Progenitor cell of endocrine pancreas (in vitro differentiated cells): Measurements from ENCODE around the gene DUSP8. TPM values are rescaled to one million over a fixed set of nuclear protein-coding genes. Genes with fewer than 3 reads are reported as not detected.
A peak's percentile ranks its signal among the peaks of the same experiment; 100 is the strongest.
"Not testable (repeated sequence)": the region's sequence is repeated elsewhere in the genome, so short reads cannot be mapped to it uniquely, and the experiment has no call there.

Experiments
- DNase-seq: peaks from one replicate; pipeline ENCODE4 v3.0.0; 2021; ENCODE audit warnings: low spot score; ENCODE audit not compliant: unreplicated experiment
- H3K27ac Mint-ChIP-seq: 2 replicates; pipeline ENCODE4 v1.8.0; 2021; ENCODE audit warnings: mild to moderate bottlenecking, moderate library complexity, mixed read lengths
- H3K27me3 Mint-ChIP-seq: 2 replicates; pipeline ENCODE4 v1.8.0; 2021; ENCODE audit warnings: mixed read lengths
- H3K36me3 Mint-ChIP-seq: 2 replicates; pipeline ENCODE4 v1.8.0; 2022; ENCODE audit warnings: mixed read lengths; ENCODE audit not compliant: insufficient read depth
- H3K4me1 Mint-ChIP-seq: 2 replicates; pipeline ENCODE4 v1.8.0; 2021; ENCODE audit warnings: low read depth, mixed read lengths
- H3K4me3 Mint-ChIP-seq: 2 replicates; pipeline ENCODE4 v1.8.0; 2021; ENCODE audit warnings: low read depth, mild to moderate bottlenecking, moderate library complexity, mixed read lengths
- H3K9me3 Mint-ChIP-seq: 2 replicates; pipeline ENCODE4 v1.8.0; 2021; ENCODE audit warnings: low read depth, mixed read lengths
- CTCF ChIP-seq: fragments of 200-600 bp; sonication (generic); IDR thresholded peaks from one replicate; pipeline ENCODE4 v1.5.0; 2021; ENCODE audit warnings: antibody characterized with exemption, mild to moderate bottlenecking; ENCODE audit not compliant: unreplicated experiment
- total RNA-seq: library from RNA; stranded (reverse); gene quantifications from 2 replicates; pipeline ENCODE4 v1.2.1, GENCODE V29; 2021

Gene DUSP8
- total RNA-seq, 1 donor from 2014 or later: 15.2 TPM

GRCh38 chr11:1511937-1512496 is 60.1 kb downstream of the DUSP8 start:
- H3K27ac Mint-ChIP-seq: no peak overlapping the region
- DNase-seq: no peak
- no peaks in the 10 kb centered on the region for H3K36me3 Mint-ChIP-seq
- H3K4me1 Mint-ChIP-seq: peaks cover 7% of the 10 kb centered on the region
- no peaks in the 10 kb centered on the region for H3K27me3 Mint-ChIP-seq
- no peak for TF ChIP-seq CTCF
- H3K4me3 Mint-ChIP-seq: no peak overlapping the region
- H3K9me3 Mint-ChIP-seq: no peaks in the 10 kb centered on the region

- Mint-ChIP-seq H3K9me3 (no peaks in the 10 kb centered on the region), H3K27me3 (no peaks in the 10 kb centered on the region), H3K36me3 (no peaks in the 10 kb centered on the region), H3K4me1 (peaks cover 8% of the 10 kb centered on the region), H3K27ac (no peak overlapping the region), H3K4me3 (no peak overlapping the region)
- no peak for TF ChIP-seq CTCF
- no peak for DNase-seq
These were observed 61.1 kb downstream of the DUSP8 start for GRCh38 chr11:1510928-1511327.

GRCh38 chr11:1510351-1510750 is 61.7 kb downstream of the DUSP8 start:
- H3K27ac Mint-ChIP-seq, H3K4me1 Mint-ChIP-seq, H3K9me3 Mint-ChIP-seq, H3K27me3 Mint-ChIP-seq, H3K4me3 Mint-ChIP-seq, H3K36me3 Mint-ChIP-seq, DNase-seq: not testable (repeated sequence)

GRCh38 chr11:1509626-1510255 is 62.3 kb downstream of the DUSP8 start:
- Mint-ChIP-seq H3K4me3 (no peak overlapping the region), H3K36me3 (no peaks in the 10 kb centered on the region), H3K9me3 (no peaks in the 10 kb centered on the region), H3K4me1 (peaks cover 8% of the 10 kb centered on the region), H3K27me3 (no peaks in the 10 kb centered on the region), H3K27ac (no peak overlapping the region)
- no peak for TF ChIP-seq CTCF
- DNase-seq: no peak

GRCh38 chr11:1508986-1509385 is 63.1 kb downstream of the DUSP8 start:
- Mint-ChIP-seq H3K9me3 (no peaks in the 10 kb centered on the region), H3K27ac (peak overlapping the region; percentile 59), H3K27me3 (no peaks in the 10 kb centered on the region), H3K36me3 (no peaks in the 10 kb centered on the region), H3K4me3 (no peak overlapping the region), H3K4me1 (peaks cover 8% of the 10 kb centered on the region)
- no peak for DNase-seq
- TF ChIP-seq CTCF: no peak

GRCh38 chr11:1508491-1508891 is 63.6 kb downstream of the DUSP8 start:
- H3K4me3 Mint-ChIP-seq: no peak overlapping the region
- no peaks in the 10 kb centered on the region for H3K27me3 Mint-ChIP-seq
- no peak for TF ChIP-seq CTCF
- no peaks in the 10 kb centered on the region for H3K9me3 Mint-ChIP-seq
- peak overlapping the region; percentile 59 for H3K27ac Mint-ChIP-seq
- peaks cover 8% of the 10 kb centered on the region for H3K4me1 Mint-ChIP-seq
- H3K36me3 Mint-ChIP-seq: no peaks in the 10 kb centered on the region
- DNase-seq: no peak
